HS-27A (cell line): Measurements from ENCODE around the gene KLRF1.

ENCODE experiments used
- DNase-seq: peaks from one replicate; pipeline ENCODE4 v3.0.0-alpha.2; 2012; ENCODE audit warnings: low read depth, missing footprints

The KLRF1 gene

GRCh38 chr12:9809338-9809737, 17.9 kb upstream of the KLRF1 start:
- DNase-seq: no peak

GRCh38 chr12:9809866-9810265, 17.4 kb upstream of the KLRF1 start:
- no peak for DNase-seq

GRCh38 chr12:9810671-9811070, 16.6 kb upstream of the KLRF1 start:
- no peak for DNase-seq

GRCh38 chr12:9811621-9812020, 15.7 kb upstream of the KLRF1 start:
- no peak for DNase-seq

GRCh38 chr12:9813821-9814798, 13.2 kb upstream of the KLRF1 start:
- no peak for DNase-seq

GRCh38 chr12:9820281-9820930, 6.9 kb upstream of the KLRF1 start:
- no peak for DNase-seq

GRCh38 chr12:9829483-9829882, 2.2 kb downstream of the KLRF1 start:
- no peak for DNase-seq

GRCh38 chr12:9829982-9830381, 2.7 kb downstream of the KLRF1 start:
- DNase-seq: no peak

- no peak for DNase-seq
These were observed 4.4 kb downstream of the KLRF1 start for GRCh38 chr12:9831720-9832119.

- no peak for DNase-seq
These were observed 16.1 kb downstream of the KLRF1 start for GRCh38 chr12:9843407-9843806.

GRCh38 chr12:9848899-9849298, 21.6 kb downstream of the KLRF1 start:
- DNase-seq: no peak

- DNase-seq: no peak
These were observed 23.8 kb downstream of the KLRF1 start for GRCh38 chr12:9851050-9851449.

- DNase-seq: no peak
These were observed 24.6 kb downstream of the KLRF1 start for GRCh38 chr12:9851927-9852326.

- no peak for DNase-seq
These were observed 28.9 kb downstream of the KLRF1 start for GRCh38 chr12:9856151-9856550.

GRCh38 chr12:9856894-9857293, 29.6 kb downstream of the KLRF1 start:
- no peak for DNase-seq

- no peak for DNase-seq
These were observed 30.9 kb downstream of the KLRF1 start for GRCh38 chr12:9858135-9858534.

GRCh38 chr12:9864913-9865675, 37.8 kb downstream of the KLRF1 start:
- DNase-seq: no peak

- no peak for DNase-seq
These were observed 39.6 kb downstream of the KLRF1 start for GRCh38 chr12:9866860-9867269.

- DNase-seq: no peak
These were observed 40.2 kb downstream of the KLRF1 start for GRCh38 chr12:9867531-9867930.

- no peak for DNase-seq
These were observed 41.1 kb downstream of the KLRF1 start for GRCh38 chr12:9868311-9868801.

- no peak for DNase-seq
These were observed 41.6 kb downstream of the KLRF1 start for GRCh38 chr12:9868951-9869306.
